ENCODE data around the gene CREB3L2.

Gene CREB3L2

GRCh38 chr7:137942484-137943115, 59.3 kb downstream of the CREB3L2 start:
- no peak for DNase-seq (ENCODE audit: low spot score)
- TF ChIP-seq CTCF (IDR thresholded peaks at IDR 0.05; ENCODE audit: extremely low read depth, missing control alignments) = no peak

GRCh38 chr7:137940656-137941518, 61.0 kb downstream of the CREB3L2 start:
- DNase-seq (ENCODE audit: low spot score) = no peak
- no peak for TF ChIP-seq CTCF (IDR thresholded peaks at IDR 0.05; ENCODE audit: extremely low read depth, missing control alignments)

DNA sequence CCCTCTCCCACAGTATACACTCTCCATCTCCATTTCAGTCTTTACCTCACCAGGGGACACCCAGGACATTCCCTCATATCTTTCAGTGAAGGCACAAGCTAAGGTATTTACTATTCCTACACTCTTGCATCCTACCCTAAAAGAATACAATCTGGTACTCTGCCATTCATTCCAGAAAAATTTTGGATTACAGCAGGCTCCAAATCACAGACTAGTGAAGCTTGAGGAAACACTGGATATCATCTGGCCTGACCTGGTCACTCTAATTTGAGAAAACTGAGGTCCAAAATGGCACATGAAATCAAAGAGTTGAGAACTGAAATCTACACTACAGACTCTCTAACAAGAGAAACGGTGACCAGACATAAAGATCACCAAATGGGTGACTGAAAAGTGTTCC, 61.7 kb downstream of the CREB3L2 start:
- TF ChIP-seq CTCF (IDR thresholded peaks at IDR 0.05; ENCODE audit: extremely low read depth, missing control alignments) = no peak
- no peak for DNase-seq (ENCODE audit: low spot score)

DNA sequence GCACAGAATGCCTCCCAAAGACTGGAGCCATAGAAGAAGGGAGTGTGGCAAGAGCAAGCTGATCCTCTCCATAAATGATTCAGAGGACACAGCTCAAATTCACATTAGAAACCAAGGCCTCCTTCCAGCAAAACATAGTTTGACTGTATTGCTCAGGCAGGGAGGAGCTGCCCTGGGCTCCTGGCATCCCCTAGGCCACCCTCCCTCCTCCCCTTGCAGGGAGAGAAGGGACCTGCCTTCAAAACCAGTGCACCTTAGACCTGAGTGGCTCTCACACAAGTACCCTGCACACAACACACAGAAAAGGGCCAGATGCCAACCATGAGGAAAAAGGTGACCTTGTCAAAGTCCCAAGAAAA, 64.7 kb downstream of the CREB3L2 start:
- DNase-seq (ENCODE audit: low spot score) = no peak
- no peak for TF ChIP-seq CTCF (IDR thresholded peaks at IDR 0.05; ENCODE audit: extremely low read depth, missing control alignments)

- TF ChIP-seq CTCF (IDR thresholded peaks at IDR 0.05; ENCODE audit: extremely low read depth, missing control alignments) = no peak
- no peak for DNase-seq (ENCODE audit: low spot score)
Observed at GRCh38 chr7:137936509-137937201, 65.2 kb downstream of the CREB3L2 start.

DNA sequence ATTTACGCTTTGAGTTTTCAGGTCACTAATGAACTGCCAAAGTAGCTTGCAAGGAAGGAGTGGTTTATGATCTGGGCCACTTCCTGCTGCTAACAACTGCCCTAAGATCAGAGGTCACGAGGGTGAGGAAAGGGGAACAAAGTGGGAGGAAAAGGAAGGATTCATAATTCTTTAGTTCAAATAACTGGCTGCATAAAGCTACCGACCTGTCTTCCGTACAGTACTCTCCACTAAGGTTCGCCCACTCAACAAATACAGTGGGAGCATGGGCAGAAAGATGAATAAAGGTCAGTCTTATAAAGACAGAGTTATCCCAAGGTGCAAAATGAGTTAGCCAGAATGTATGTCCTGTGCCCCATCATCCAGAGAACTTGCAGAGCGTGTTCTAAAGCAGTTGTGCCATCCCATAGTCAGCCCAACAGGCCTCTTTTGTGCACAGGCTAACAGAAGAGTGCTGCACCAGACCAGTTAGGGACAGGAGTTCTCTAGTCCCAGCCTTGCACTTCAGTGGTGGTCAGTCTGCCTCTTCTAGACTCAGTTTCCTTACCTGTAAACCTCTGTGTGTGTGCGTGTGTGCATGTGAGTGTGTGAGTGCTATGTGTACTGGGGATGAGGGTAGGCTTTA, 65.9 kb downstream of the CREB3L2 start:
- TF ChIP-seq CTCF (IDR thresholded peaks at IDR 0.05; ENCODE audit: extremely low read depth, missing control alignments) = no peak
- DNase-seq (ENCODE audit: low spot score) = no peak
